Gastroesophageal sphincter (tissue), 4 donors: ENCODE results near the gene SYNDIG1. TPM values are rescaled to one million over a fixed set of nuclear protein-coding genes. Genes with fewer than 3 reads are reported as not detected.

Experiments used
- ATAC-seq: fragments of 150-250 bp; one replicate; pipeline ENCODE4 v1.9.1; 2016; ENCODE audit warnings: mild to moderate bottlenecking, moderate library complexity
- H3K27ac ChIP-seq, 4 donors: fragments of 200-600 bp; sonication (generic) in 3 of 4; 1 replicate in 3 of 4; 2 replicates in 1 of 4; pipeline ENCODE4 v1.5.1; 2016 to 2019
- H3K27me3 ChIP-seq: fragments of 200-600 bp; sonication (generic); one replicate; pipeline ENCODE4 v1.5.1; 2019
- H3K36me3 ChIP-seq, 2 donors: fragments of 200-600 bp; sonication (generic); one replicate each; pipeline ENCODE4 v1.5.1; 2019; ENCODE audit warnings: control low read depth in 1 of 2
- H3K4me1 ChIP-seq, 3 donors: fragments of 200-600 bp; sonication (generic); 1 replicate in 2 of 3; 2 replicates in 1 of 3; pipeline ENCODE4 v1.5.1; 2016 to 2019; ENCODE audit warnings: control low read depth in 2 of 3
- H3K4me3 ChIP-seq, 2 donors: fragments of 200-600 bp; sonication (generic); one replicate each; pipeline ENCODE4 v1.5.1; 2019; ENCODE audit warnings: mild to moderate bottlenecking in 1 of 2, moderate library complexity in 1 of 2
- H3K9me3 ChIP-seq, 3 donors: fragments of 200-600 bp; sonication (generic); one replicate each; pipeline ENCODE4 v1.5.1; 2017 to 2019; ENCODE audit warnings: control low read depth in 2 of 3
- EP300 ChIP-seq: sonication (generic); formaldehyde crosslinking; IDR thresholded peaks from one replicate; pipeline ENCODE4 v1.6.1; 2017; ENCODE audit warnings: antibody characterized with exemption, mild to moderate bottlenecking
- POLR2A ChIP-seq, 2 donors: fragments of 450-650 bp; IDR thresholded peaks; one replicate each; pipeline ENCODE4 v1.6.1; 2017; ENCODE audit warnings: antibody characterized with exemption in 2 of 2, mild to moderate bottlenecking in 2 of 2, moderate library complexity in 1 of 2
- POLR2AphosphoS5 ChIP-seq: sonication (generic); formaldehyde crosslinking; IDR thresholded peaks from one replicate; pipeline ENCODE4 v1.6.1; 2017; ENCODE audit warnings: antibody characterized with exemption
- WGBS, 2 donors: methylation state at CpG; one replicate each; pipeline ENCODE4 v1.1.5; 2018; ENCODE audit warnings: low coverage in 1 of 2; 5-methylcytosine and 5-hydroxymethylcytosine counted together
- total RNA-seq, 4 donors: library from RNA; depleted of rRNA; stranded (reverse); fragments of >200 nt; gene quantifications; one replicate each; pipeline ENCODE4 v1.1.0, GENCODE V29; 2016
- TF ChIP-seq, protein P1 (sequence below), 4 experiments: fragments of 200-600 bp in 2 of 4; fragments of 450-650 bp in 2 of 4; sonication (generic) in 1 of 4; IDR thresholded peaks; one replicate each; pipeline ENCODE4 v1.5.1; 2017 to 2019; ENCODE audit warnings: antibody characterized with exemption in 4 of 4, mild to moderate bottlenecking in 2 of 4, moderate library complexity in 2 of 4

The SYNDIG1 gene
- total RNA-seq, 4 donors from 2014 or later: 0.15 to 0.40 (median 0.16) TPM; not detected in 1

DNA sequence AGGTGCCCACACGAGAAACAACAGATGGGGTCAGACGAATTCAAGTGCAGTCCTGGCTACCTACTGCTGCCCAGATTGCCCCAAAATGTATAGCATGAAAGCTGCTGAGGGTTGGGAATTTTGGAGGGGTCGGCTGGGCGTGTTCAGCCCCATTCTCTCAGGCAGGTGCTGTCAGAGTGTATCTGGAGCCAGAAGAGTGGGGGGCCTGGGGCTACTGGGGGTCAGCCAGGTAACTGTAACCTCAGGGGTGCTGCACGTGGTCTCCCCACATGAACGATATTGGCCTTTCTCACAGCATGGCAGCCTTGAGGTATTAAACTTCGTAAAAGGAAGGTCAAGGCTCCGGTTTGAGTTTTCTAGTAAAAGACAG, 14.6 kb downstream of the SYNDIG1 start:
- ATAC-seq: no peak
- no peaks in the 10 kb centered on the region for H3K9me3 ChIP-seq
- WGBS, 2 donors: 67 to 81% methylated on average over 2 of the region's 8 CpGs

DNA sequence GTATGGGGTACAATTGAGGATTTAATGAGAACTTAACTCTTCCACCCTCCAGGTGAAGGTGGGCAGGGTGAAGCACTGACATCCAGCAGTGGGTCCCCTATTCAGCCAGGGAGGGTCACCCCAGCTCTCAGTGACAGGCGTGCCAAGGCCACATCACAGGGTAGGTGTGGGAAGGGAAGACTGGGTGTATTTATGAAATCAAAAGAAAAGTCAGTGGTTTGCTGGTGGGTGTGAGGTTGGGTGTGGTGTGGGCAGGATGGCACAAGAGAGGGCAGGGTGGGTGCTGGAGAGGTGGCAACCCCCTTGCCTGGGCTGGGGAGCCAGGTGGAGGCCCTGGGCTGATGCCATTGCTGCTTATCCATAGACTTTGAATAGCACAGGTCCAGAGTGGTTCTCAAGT, 16.6 kb downstream of the SYNDIG1 start:
- ATAC-seq: no peak
- H3K27ac ChIP-seq: no peak overlapping the region
- no CpG with 5 or more reads among the region's 1 CpG for WGBS, 2 donors

More for the DNA sequence above, 14.6 kb downstream of the SYNDIG1 start:
- H3K36me3 ChIP-seq: no peaks in the 10 kb centered on the region
- H3K27ac ChIP-seq: no peak overlapping the region
- TF ChIP-seq POLR2A (IDR thresholded peaks at IDR 0.05): no peak
- no peak for TF ChIP-seq POLR2AphosphoS5
- TF ChIP-seq EP300: no peak
- TF ChIP-seq, protein P1, sequence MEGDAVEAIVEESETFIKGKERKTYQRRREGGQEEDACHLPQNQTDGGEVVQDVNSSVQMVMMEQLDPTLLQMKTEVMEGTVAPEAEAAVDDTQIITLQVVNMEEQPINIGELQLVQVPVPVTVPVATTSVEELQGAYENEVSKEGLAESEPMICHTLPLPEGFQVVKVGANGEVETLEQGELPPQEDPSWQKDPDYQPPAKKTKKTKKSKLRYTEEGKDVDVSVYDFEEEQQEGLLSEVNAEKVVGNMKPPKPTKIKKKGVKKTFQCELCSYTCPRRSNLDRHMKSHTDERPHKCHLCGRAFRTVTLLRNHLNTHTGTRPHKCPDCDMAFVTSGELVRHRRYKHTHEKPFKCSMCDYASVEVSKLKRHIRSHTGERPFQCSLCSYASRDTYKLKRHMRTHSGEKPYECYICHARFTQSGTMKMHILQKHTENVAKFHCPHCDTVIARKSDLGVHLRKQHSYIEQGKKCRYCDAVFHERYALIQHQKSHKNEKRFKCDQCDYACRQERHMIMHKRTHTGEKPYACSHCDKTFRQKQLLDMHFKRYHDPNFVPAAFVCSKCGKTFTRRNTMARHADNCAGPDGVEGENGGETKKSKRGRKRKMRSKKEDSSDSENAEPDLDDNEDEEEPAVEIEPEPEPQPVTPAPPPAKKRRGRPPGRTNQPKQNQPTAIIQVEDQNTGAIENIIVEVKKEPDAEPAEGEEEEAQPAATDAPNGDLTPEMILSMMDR (IDR thresholded peaks at IDR 0.05): no peak
- H3K4me1 ChIP-seq: no peaks in the 10 kb centered on the region
- H3K27me3 ChIP-seq: peaks cover 31% of the 10 kb centered on the region
- H3K4me3 ChIP-seq: no peak overlapping the region

DNA sequence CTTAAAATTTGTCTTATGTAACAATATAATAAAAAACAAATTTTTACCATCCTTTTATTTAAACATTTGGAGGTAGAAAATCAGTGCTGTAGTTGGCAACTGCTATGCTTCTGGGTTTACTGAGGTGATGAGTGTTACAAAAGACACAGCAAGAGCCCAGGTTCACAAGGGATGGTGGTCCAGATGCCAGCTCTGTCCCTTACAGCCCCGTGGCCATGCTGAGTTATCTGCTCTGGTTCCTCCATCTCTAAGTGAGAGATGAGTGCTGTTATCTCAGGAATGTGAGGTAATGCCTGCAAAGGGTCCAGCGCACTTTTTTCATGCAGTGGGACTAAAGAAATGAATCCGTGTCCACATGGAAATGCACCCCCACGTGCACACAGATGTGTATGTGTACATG, 17.8 kb downstream of the SYNDIG1 start:
- Histone ChIP-seq H3K4me1 (no peaks in the 10 kb centered on the region), H3K27ac (no peak overlapping the region), H3K4me3 (no peak overlapping the region), H3K9me3 (no peaks in the 10 kb centered on the region), H3K27me3 (peaks cover 17% of the 10 kb centered on the region), H3K36me3 (no peaks in the 10 kb centered on the region)
- TF ChIP-seq POLR2A (IDR thresholded peaks at IDR 0.05) (no peak), POLR2AphosphoS5 (no peak)
- TF ChIP-seq, protein P1 (IDR thresholded peaks at IDR 0.05): no peak
- 55 to 73% methylated on average over 2 to 4 of the region's 4 CpGs for WGBS, 2 donors
- ATAC-seq: no peak

More for the DNA sequence above, 16.6 kb downstream of the SYNDIG1 start:
- Histone ChIP-seq H3K4me1 (no peaks in the 10 kb centered on the region), H3K4me3 (no peak overlapping the region), H3K36me3 (no peaks in the 10 kb centered on the region), H3K27me3 (peaks cover 21% of the 10 kb centered on the region), H3K9me3 (no peaks in the 10 kb centered on the region)
- no peak for TF ChIP-seq EP300
- TF ChIP-seq, protein P1 (IDR thresholded peaks at IDR 0.05): no peak

DNA sequence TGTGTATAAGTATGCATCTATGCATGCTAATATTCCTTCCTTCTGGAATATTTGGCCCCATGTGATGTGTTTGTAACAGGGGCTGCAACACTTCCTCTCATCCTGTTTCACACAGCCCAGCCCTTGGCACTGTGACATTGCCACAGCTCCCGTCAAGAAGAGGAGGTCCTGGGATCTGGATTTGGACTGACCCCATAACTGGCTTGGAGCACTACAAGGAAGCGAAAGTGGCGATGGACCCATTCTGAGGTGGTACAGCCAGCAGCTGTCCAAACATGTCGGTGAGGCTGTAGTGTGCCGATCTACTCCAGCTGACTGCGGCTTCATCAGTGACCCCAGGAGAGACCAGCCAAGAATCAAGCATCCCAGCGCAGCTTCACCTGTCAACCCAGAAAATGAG, 18.2 kb downstream of the SYNDIG1 start:
- no peaks in the 10 kb centered on the region for H3K9me3 ChIP-seq
- peaks cover 17% of the 10 kb centered on the region for H3K27me3 ChIP-seq
- H3K4me1 ChIP-seq: no peaks in the 10 kb centered on the region
- no peak for TF ChIP-seq POLR2A (IDR thresholded peaks at IDR 0.05)
- no peak for TF ChIP-seq POLR2AphosphoS5
- no peak for TF ChIP-seq EP300
- H3K27ac ChIP-seq: no peak overlapping the region
- H3K4me3 ChIP-seq: no peak overlapping the region
- WGBS, 2 donors: 86% methylated on average over 4 of the region's 7 CpGs; no CpG with 5 or more reads in 1 of the 2 donors
- H3K36me3 ChIP-seq: no peaks in the 10 kb centered on the region
- no peak for ATAC-seq

DNA sequence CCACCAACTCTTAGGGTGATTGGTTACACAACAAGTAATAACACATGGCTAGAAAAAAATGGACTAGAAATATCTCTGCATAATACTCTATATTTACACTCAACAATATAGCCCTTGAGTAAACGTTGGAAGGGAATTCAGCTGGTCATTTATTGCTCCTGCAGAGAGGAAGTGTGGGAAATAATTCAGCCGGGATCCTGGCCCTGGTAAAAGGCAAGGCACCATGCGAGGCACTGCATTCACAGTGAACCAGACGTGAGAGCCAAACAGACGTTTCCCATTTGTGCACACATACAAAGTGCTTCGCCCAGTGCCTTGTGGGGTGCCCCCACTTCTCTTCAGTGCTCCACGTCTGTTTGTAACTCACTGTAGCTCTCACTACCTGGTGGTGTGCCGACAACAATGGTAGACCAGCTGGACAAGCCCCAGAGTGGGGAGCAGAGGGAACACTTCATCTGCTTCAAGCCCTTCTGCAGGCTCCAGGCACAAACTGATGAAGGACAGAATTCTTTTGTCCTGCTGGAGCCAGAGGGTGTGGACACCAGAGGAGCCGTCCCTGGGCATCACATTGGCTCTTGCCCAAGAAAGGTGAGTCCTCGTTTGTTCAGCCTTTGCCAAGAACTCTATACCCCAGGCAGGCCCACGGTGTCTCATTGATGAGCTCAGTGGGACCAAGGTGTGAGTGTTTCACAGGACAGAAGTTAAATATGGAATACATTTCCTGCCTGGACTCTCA, 18.8 kb downstream of the SYNDIG1 start:
- Histone ChIP-seq H3K9me3 (no peaks in the 10 kb centered on the region), H3K4me1 (no peaks in the 10 kb centered on the region), H3K36me3 (no peaks in the 10 kb centered on the region), H3K27ac (no peak overlapping the region), H3K4me3 (no peak overlapping the region), H3K27me3 (peaks cover 17% of the 10 kb centered on the region)
- WGBS, 2 donors: 56 to 66% methylated on average over 5 to 6 of the region's 11 CpGs
- TF ChIP-seq POLR2A (IDR thresholded peaks at IDR 0.05) (no peak), EP300 (no peak), POLR2AphosphoS5 (no peak)
- TF ChIP-seq, protein P1 (IDR thresholded peaks at IDR 0.05): no peak
- no peak for ATAC-seq
